Hematopoietic multipotent progenitor cell treated with erythropoietin and hydrocortisone succinate and interleukin-3 and kit ligand, for 17 days (in vitro differentiated cells): Measurements from ENCODE around the gene UACA.
"Not testable (repeated sequence)": the region's sequence is repeated elsewhere in the genome, so short reads cannot be mapped to it uniquely, and the experiment has no call there.

ENCODE experiments used
- DNase-seq: peaks from one replicate; pipeline ENCODE4 v3.0.0-alpha.2; 2015; ENCODE audit warnings: low spot score

UACA gene

DNA sequence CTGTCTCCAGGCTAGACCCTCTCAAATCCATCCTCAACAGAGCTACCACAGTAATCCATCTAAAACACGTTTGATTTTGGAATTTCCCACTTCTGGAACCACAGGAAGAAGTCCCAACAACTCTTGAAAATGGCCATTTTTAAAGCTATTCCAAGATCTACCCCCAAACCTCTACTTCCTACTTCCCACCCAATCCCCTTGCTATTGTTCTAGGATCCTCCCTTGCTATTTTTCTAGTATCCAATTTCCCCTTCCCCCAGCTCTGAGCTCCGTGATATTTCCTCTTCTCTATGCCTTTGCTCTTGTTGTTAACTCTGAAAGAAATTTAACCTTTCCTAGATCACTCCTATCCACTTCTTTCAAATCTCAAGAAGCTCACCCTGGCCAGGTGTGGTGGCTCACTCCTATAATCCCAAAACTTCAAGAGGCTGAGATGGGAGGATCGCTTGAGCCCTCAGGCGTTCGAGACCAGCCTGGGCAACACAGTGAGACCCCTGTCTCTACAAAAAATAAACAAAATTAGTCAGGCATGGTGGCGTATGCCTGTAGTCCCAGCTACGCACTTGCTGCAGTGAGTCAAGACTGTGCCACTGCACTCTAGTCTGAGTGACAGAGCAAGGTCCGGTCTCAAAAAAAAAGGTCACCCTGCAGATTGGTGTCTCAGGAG lies 13.0 kb downstream of the UACA start:
- DNase-seq = no peak

DNA sequence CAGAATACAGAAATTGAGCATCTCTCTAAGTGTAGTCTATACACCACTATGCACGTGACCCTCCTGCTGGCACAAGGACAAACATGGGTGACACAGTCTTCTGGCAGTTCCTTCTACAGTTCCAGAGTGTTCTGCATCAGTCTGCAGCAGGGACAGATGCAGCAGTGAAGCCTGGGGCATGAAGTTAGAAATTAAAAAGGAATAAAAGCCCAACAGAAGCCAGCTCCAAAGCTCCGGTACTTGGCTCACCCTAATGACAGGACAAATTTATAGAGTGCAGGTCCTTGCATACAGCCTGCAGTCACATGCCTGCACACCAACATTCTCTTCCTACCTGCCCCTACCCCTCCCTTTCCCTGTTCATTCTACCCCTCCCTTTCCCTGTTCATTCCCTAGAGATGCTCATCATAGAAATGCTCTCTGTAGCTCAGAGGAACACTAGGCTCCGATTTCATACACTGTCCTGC lies 15.0 kb downstream of the UACA start:
- no peak for DNase-seq

DNA sequence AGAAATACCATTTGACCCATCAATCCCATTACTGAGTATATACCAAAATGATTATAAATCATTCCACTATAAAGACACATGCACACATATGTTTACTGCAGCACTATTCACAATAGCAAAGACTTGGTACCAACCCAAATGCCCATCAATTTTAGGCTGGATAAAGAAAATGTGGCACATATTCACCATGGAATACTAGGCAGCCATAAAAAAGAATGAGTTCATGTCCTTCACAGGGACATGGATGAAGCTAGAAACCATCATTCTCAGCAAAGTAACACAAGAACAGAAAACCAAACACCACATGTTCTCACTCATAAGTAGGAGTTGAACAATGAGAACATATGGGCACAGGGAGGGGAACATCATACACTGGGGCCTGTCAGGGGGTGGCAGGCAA lies 16.8 kb downstream of the UACA start:
- DNase-seq = not testable (repeated sequence)

DNA sequence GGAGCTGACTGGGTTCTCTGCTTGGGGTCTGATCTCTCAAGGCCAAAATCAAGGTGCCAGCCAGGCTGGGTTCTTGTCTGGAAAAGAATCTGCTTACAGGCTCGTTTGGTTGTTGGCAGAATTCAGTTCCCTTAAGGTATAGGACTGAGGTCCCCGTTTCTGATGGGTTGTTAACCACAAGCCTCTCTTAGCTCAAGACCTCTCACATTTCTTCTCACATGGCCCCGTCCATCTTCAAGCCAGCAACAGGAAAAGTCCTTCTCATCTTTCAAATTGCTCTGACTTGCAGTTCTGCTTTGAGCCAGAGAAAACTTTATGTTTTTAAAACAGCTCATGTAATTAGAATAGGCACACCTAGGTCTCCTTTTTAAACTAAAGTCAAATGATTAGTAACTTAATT lies 20.4 kb downstream of the UACA start:
- no peak for DNase-seq

DNA sequence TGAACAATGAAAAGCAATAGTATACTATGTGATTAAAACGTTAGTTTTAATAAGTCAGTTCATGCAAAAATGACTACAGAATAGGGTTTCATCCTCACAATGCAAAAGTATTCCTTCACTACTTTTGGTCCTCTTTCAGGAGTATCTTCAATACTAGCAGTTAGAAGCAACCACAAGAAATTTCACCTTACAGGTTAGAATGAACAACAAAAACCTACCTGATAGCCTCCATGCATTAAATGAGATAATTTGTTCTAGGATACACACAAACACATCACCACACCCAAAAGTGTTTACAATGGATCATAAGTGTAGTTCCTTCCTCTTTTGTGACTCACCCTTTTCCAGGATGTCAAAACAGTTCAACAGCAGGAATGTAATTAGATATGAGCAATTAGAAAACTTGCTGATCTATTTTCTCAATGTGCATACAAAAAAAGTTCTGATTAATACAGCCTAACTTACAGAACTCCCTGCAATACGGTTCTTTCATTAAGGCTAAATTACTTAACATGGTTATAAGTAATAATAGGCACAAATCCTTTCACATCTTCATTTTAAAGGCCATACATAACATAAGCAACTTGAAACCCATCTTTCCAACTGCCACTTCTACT lies 21.6 kb downstream of the UACA start:
- no peak for DNase-seq

DNA sequence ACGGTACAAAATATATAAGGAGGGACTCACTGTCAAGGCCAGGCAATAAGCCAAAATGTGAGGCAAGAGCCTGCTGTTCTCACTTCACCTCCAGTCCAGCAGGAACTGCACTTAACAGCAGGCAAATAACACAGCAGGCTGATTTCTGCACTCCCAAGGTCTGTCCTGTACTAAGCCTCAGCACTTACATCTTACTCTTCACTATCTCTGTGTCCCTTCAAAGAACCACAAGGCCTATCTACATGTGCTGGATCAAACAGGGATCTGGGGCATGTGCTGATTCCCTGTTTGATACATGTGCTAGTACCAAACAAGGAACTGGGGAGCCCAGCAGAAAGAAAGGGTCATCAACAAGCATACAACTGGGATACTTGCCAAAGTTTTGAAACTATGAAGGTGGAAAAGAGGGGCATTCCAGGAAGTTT lies 22.2 kb downstream of the UACA start:
- no peak for DNase-seq

DNA sequence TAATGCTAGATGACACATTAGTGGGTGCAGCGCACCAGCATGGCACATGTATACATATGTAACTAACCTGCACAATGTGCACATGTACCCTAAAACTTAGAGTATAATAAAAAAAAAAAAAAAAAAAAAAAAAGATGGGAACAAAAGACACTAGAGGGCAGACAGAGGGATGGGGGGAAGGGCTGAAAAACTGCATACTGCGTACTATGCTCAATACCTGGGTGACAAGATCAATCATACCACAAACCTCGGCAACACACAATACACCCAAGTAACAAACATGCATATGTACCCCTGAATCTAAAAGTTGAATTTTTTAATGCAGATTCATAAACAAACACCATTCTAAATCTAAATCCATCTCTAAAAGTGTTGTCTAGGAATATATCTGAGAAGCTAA lies 28.3 kb downstream of the UACA start:
- DNase-seq = not testable (repeated sequence)

DNA sequence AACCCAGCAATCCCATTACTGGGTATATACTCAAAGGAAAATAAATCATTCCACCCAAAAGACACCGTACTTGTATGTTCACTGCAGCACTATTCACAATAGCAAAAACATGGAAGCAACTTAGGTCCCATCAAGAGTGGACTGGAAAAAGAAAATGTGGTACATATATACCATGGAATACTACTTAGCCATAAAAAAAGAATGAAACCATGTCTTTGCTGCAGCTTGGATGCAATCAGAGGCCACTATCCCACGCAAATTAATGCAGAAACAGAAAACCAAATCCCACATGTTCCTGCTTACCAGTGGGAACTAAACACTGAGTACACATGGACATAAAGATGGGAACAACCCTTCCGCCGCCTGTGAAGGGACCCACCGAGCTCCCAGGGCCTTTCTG lies 34.2 kb downstream of the UACA start:
- DNase-seq = no peak

DNA sequence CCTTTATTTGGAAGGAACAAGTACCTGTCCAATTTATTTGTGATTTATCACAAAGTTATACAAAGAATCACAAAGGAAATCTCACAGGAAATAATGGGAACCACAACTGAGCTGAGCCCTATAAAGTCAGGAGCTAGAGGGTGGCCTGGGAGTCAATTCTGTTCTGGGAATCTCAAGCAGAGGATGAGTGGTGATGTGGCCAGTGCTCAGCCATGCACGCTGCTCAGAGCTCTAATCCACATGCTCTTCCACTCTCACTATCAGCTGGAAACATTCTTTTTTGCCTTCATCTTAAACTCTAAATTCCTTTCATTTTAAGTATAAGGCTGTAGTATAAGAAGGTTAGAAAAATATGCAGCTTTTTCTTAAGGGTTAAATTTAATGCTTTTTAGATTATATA lies 36.6 kb downstream of the UACA start:
- DNase-seq = no peak

DNA sequence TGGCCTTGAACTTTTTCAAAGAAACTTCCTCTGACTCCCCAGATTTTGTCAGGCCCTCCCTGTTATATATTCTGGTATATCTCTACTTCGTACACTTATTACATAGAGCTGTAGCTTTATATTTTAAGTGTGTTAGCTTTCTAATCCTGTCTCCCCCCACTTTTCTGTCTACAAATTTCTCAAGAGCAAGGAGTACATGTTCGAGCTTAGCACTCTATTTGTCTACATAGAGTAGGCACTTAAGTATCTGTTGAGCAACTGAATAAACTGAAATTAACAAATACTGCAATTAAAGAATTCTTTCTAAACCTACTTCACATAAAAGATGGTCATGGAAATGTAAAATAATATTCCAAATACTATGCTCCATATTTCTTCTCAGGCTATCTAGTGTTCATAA lies 39.4 kb downstream of the UACA start:
- no peak for DNase-seq

DNA sequence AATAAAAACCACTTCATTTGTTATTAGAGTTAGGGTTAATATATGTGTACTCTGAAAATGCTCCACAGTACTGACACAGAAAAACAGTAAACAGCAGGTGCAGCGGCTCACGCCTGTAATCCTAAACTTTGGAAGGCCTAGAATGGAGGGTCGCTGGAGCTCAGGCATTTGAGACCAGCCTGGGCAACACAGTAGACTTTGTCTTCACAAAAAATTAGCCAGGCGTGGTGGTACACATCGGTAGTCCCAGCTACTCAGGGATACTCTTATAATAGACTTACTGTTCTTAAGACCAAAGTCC lies 40.3 kb downstream of the UACA start:
- DNase-seq = no peak

DNA sequence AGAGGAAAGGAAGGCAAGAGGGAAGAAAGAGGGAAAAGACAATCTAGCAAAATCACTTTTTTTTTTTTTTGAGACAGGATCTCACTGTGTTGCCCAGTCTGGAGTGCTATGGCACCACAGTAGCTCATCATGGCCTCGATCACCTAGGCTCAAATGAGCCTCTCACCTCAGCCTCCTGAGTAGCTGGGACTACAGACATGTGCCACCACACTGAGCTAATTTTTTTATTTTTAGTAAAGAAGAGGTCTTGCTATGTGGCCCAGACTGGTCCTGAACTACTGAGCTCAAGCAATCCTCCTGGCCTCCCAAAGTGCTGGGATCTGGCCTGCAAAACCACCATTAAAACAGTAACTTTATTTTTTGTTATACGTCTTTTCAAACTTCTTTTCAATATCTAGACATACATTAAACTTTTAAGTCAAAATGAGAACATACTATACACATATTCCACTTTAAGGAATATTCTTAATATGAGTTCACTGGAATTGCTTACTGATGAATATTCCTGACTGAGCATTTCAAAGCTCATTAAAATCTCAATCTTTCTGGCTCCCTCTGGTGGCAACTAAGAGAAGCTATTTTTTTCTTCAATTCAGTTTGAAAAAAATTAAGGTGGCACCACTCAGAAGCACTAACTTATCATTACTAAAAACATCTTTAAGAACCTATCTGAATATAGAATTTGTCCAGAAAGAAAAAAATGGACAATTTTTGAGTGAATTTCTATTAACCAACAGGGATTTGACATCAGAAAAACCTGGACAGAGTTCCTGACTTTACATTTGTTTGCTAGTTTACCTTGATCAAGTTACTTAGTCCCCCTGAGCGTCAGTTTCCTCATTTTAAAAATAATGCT lies 40.9 kb downstream of the UACA start:
- peak; percentile 21 for DNase-seq

DNA sequence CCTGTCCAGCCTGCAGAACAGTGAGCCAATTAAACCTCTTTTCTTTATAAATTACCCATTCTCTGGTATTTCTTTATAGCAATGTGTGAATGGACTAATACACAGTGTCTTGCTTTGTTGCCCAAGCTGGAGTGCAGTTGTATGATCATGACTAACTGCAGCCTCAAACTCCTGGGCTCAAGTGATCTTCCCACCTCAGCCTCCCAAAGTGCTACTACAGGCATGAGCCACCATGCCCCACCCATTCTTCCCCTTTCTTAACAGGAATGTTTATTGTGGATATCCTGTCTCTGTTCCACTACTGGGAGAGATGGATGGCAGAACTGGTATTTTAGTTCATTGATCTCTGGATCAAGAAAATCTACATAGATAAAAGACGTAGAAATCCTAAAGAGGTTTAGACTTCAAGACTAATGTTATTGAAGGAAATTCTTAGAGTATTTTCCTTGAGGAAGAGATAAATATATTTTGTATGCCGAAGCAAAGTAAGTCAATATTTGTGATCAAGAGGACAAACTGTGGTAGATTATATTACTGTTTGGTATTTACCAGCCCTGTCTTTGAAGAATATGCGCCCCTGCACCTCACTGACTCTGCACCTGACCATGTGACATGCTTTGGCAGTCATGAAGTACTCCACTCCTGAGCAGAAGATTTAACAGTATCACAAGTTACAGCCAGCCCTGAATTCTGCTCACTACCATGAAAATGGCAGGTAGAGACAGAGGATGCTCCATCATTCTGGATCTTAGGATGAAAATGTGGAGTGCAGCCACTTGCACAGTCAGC lies 42.9 kb downstream of the UACA start:
- DNase-seq = no peak

DNA sequence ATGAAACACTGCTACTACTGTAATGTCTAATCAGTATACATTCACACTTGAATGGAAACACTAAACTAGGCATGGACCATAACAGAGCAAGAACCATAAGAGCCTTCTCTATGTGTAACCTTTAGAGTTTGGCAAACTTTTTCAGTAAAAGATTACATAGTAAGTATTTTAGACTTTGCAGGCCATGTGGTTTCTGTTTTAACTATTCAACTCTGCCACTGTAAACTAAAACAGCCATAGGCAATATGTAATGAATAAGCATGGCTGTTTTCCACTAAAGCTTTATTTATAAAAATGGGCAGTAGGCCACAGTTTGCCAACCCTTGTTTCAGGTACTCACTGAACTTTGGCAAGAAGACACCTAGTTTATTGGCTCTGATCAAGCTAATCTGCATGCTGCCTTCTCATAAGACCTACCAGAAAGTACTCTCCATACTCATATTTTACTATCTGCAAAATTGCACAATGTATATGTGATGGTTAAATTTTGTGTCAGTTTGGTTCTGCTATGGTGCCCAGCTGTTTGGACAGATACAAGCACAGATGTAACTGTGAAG lies 46.0 kb downstream of the UACA start:
- DNase-seq = no peak

DNA sequence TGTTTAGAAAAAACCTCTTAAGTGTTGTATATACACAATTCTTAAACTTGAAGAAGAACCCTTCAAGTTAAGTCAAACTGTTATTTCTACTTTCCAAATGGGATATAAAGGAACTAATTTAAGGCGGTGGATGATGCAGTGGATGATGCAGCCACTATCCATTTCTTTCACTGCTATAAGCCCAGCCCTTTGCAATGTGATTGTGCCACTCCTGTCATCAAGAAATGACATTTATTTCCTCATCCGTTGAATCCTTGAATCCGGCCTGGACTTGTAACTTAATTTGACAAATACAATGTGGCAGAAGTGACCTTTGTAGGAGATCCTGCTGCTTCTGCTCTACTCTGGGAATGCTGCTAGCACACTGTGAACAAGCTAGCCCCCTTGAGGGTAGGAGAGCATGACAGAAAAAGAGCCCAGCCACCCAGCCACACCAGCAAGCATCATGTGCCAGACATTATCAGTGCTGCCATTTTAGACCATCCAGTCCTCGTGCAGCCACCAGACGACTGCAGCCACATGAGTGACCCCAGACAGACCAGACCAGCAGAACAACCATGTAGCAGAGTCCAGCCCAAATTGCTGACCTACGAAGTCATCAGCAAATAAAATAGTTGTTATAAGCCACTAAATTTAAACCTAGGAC lies 47.4 kb downstream of the UACA start:
- no peak for DNase-seq

DNA sequence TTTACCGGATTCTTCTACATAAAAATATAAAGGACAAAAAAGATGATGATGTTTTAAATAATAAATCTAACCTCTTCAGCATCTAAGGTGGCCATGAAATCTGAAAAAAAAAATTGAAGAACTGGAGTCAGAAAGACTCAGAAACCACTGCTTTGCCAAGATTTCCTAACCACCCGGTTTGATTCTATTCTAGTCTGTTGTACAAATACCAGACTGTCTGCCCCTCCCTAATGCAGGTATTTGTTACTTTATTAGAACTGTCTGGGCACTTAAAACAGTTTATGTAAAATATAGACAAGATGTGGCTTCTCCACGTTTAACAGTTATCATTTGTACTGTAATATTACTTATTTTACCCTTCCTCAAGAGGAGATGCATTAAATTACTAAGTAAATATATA lies 48.8 kb downstream of the UACA start:
- DNase-seq = no peak

DNA sequence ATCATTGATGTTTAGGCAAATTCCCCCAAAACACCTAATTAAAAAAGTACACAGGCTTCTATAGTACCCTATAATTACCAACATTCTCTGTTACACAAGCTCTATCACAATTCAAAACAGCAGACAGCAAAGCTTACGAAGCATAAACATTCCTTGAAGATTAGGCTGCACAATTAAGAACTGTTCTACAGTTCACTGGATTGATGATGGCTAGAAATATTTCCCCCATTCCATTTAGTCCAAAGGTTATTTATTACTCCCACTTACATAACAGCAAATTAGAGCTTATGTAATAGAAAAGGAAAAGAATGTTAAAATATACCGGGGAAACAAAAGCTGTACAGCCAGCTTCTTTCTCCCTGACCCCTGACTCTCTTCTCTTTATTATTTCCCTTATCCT lies 49.3 kb downstream of the UACA start:
- no peak for DNase-seq

DNA sequence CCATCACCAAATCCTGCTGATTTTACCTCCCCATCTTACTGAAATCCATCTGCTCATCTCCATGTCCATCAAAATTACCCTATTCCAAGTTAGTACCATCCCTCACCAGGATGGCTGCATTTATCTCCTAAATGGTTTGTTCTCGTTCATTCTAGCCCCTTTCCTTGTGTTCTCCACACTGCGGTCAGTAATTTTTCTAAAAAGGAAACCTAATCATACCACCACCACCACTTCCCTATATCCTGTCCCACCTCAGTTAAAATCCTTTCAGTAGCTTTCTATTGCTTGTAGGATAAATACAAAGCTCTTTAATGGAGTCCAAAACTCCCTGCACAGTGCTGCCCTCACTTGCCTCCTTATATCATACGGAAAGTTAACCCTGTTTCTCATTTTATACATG lies 51.1 kb downstream of the UACA start:
- no peak for DNase-seq

DNA sequence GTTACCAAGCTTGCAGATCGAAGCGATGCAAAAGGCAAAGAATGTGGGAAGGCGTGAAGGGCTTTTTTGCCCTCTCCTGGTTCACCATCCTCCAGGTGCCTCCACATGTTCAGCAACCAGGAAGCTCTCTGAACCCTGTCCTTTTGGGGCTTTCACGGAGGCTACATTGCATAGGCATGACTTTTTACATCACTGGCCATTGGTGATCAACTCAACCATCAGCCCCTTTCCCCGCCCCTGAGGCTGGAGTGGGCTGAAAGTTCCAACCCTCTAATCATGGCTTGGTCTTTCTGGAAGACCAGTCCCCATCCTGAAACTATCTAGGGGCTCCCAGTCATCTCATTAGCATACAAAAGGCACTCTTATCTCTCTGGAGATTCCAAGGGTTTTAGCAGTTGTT lies 52.6 kb downstream of the UACA start:
- DNase-seq = no peak

DNA sequence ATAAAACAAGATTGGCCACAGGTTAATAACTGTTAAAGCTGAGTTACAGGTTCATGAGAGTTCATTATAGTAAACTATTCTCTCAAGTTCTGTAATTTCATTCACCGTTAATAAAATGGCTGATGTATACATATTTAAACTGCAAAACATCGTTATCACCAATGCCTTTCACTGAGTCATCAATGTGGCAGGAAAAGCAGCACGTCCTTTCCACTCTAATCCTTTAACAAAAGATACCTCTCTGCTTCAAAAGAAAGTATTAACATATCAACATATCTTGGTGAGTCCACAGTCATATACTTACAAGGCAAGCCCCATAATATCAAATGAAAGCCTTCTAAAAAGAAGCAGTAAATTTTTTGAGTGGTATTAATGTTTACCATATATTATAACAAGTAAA lies 54.5 kb downstream of the UACA start:
- no peak for DNase-seq

DNA sequence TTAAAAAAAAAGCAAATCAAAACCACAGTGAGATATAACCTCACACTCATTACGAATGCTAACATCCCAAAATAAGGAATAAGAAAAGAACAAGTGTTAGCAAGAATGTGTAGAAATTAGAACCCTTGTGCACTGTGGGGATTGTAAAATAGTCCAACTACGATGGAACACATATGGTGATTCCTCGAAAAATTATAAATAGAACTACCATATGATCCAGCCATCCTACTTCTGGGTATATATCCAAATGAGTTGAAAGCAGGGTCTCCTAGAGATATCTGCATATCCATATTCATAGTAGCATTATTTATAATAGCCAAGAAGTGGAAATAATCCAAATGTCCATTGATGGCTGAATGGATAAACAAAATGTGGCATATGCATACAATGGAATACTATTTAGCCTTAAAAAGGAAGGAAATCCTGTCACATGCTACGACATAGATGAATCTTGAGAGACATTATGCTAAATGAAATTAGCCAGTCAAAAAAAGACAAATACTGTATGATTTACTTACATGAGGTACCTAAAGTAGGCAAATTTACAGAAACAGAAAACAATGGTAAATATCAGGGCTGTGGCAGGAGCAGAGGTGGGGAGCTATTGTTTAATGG lies 55.6 kb downstream of the UACA start:
- DNase-seq = no peak
